Hepatic stellate cell (primary cell): ENCODE measurements around the gene OR5K1.
A peak's percentile ranks its signal among the peaks of the same experiment; 100 is the strongest.

Experiments
- DNase-seq: peaks from one replicate; pipeline ENCODE4 v3.0.0; 2011; ENCODE audit warnings: low spot score

The OR5K1 gene

GRCh38 chr3:98514948-98515347 is 51.9 kb downstream of the OR5K1 start:
- no peak for DNase-seq

- no peak for DNase-seq
Measured at GRCh38 chr3:98518816-98519215, 55.8 kb downstream of the OR5K1 start.

- peak; percentile 20 for DNase-seq
Measured at GRCh38 chr3:98519351-98519750, 56.4 kb downstream of the OR5K1 start.

GRCh38 chr3:98521897-98522543 is 59.0 kb downstream of the OR5K1 start:
- peak; percentile 50 for DNase-seq
